Esophagus muscularis mucosa (tissue), 3 donors: ENCODE results near the gene GRAMD4.

Experiments used
- POLR2A ChIP-seq: fragments of 450-650 bp; IDR thresholded peaks from one replicate; pipeline ENCODE4 v1.6.1; 2017; ENCODE audit warnings: antibody characterized with exemption, moderate library complexity, mild to moderate bottlenecking, low read depth
- TF ChIP-seq, protein P1 (sequence below), 3 experiments: fragments of 200-600 bp in 2 of 3; fragments of 450-650 bp in 1 of 3; sonication (generic) in 2 of 3; IDR thresholded peaks; one replicate each; pipeline ENCODE4 v1.5.1; 2017 to 2019; ENCODE audit warnings: antibody characterized with exemption in 3 of 3, mild to moderate bottlenecking in 2 of 3, moderate library complexity in 1 of 3

- TF ChIP-seq, protein P1, sequence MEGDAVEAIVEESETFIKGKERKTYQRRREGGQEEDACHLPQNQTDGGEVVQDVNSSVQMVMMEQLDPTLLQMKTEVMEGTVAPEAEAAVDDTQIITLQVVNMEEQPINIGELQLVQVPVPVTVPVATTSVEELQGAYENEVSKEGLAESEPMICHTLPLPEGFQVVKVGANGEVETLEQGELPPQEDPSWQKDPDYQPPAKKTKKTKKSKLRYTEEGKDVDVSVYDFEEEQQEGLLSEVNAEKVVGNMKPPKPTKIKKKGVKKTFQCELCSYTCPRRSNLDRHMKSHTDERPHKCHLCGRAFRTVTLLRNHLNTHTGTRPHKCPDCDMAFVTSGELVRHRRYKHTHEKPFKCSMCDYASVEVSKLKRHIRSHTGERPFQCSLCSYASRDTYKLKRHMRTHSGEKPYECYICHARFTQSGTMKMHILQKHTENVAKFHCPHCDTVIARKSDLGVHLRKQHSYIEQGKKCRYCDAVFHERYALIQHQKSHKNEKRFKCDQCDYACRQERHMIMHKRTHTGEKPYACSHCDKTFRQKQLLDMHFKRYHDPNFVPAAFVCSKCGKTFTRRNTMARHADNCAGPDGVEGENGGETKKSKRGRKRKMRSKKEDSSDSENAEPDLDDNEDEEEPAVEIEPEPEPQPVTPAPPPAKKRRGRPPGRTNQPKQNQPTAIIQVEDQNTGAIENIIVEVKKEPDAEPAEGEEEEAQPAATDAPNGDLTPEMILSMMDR (IDR thresholded peaks at IDR 0.05) = no peak
- no peak for TF ChIP-seq POLR2A
Measured at GRCh38 chr22:46586123-46586519, 34.1 kb upstream of the GRAMD4 start.
